ENCODE data around the gene GZMH.
"Not testable (repeated sequence)": the region's sequence is repeated elsewhere in the genome, so short reads cannot be mapped to it uniquely, and the experiment has no call there.

The GZMH gene

DNA sequence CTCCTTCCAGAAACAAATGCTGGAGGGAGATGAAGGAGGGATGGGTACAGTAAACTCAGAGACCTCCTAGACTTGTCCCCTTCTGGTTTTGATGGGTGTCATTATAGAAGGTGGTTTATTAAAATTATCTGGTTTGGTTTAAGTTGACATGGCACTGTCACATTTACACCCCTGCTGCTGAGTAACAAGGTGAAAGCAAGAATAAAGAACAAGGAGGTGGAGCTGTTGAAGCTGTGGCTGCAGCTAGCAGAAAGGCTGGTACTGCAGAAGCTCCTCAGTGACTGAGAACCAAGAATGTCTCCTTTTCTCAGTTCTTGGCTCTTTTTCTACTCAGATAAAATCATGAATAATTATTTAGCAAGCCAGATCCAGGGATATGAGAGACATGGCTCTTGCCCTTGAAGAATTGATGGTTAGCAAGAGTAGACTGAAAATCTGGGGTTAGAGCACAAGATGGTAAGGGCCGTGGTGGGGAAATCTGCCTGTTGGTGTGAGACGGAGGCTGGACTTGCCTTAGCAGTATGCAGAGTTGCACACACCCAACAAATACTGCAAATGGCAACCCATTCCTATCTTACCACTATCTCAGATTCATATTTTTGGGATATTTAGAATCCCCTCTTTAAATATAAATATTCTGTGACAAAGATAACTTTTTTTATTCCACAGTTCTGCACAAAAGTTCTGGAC is at the start of gene GZMH:
Gene GZMH, minus strand, starts transcription at position 31 of the 690 bp plus-strand sequence. CDS start 72 bp downstream, outside the sequence.
- DNase-seq (ENCODE audit: low read depth in 1 of 2, low spot score in 1 of 2), result no peak

- DNase-seq (ENCODE audit: low read depth in 1 of 2, low spot score in 1 of 2), result not testable (repeated sequence)
Measured at GRCh38 chr14:24648361-24648760, 38.9 kb upstream of the GZMH start.

DNA sequence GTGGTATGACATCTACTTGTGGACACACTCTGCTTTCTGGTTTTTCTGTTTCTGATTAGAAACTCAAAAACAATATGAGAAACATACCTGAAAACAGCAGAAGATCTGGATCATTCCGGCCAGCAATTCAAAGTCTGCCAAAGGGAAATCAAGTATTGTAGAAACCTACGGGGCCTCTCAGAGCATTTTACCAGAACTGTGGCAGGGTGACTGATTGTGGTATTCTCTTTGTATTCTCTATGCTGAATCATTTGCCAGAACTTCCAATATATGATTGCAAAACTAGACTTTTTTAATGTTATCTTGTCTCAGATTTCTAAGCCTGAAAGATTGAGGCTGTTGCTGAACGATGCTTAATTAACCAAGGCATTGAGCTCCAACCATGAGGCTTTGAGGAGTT is 30.4 kb upstream of the GZMH start:
- DNase-seq (ENCODE audit: low read depth in 1 of 2, low spot score in 1 of 2), result no peak

DNA sequence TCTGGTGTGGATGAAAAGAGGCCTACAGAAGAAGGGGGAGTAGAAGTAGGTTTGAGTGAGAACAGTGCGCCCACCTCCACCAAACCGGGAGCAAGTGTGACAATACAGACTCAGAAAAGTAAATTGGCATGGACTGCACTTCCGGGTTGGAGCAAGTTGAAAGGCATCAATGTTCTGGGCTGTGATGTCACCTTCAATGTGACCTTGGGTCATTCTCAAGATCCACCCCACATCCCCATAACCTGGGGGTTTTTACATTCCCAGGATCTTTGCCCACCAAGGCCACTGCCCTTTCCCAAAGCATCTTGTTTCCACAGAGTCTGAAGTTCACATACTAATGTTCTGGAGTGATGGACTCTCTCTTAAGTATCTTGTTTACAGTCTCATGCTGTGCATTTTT is 29.8 kb upstream of the GZMH start:
- no peak for DNase-seq (ENCODE audit: low read depth in 1 of 2, low spot score in 1 of 2)

- peak in 1 of 2 donors; percentile 17 for DNase-seq (ENCODE audit: low read depth in 1 of 2, low spot score in 1 of 2)
Measured at GRCh38 chr14:24634158-24634557, 24.7 kb upstream of the GZMH start, which contains the start of gene GZMB. Gene GZMB (minus strand): TSS chr14:24634190. CDS start chr14:24634160, 30 bp downstream.

GRCh38 chr14:24633353-24633752 is 23.9 kb upstream of the GZMH start:
- no peak for DNase-seq (ENCODE audit: low read depth in 1 of 2, low spot score in 1 of 2)

DNA sequence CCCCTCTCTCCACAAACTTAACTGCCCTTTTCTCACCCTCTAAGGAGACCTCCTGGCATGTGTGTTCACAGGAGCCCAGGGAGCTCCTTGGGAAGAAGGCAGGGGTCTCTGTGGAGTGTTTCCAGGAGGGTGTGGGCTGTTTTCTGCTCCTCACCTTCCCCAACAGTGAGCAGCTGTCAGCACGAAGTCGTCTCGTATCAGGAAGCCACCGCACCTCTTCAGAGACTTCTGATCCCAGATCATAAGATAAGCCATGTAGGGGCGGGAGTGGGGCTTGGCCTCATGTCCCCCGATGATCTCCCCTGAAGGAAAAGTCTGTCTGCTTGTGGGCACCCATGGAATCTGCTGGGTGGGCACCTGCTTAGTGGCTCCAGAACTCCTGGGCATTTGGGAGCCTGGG is 23.3 kb upstream of the GZMH start:
- DNase-seq (ENCODE audit: low read depth in 1 of 2, low spot score in 1 of 2), result no peak

DNA sequence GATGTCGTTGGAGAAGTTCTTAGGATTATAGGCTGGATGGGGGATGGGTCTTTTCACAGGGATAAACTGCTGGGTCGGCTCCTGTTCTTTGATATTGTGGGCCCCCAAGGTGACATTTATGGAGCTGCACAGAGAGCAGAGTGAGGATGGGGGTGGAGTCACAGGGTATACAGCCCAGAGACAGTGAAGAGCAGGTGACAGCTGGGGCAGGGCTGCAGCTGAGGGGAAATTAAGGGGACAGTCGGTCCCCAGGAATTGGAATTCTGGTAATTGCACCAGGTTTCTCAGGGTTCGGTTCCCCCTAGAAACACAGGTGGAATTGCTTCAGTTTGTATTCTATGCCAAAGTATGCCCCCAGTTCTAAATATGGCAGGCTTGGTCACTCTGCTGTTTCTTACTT is 22.9 kb upstream of the GZMH start:
- no peak for DNase-seq (ENCODE audit: low read depth in 1 of 2, low spot score in 1 of 2)

DNA sequence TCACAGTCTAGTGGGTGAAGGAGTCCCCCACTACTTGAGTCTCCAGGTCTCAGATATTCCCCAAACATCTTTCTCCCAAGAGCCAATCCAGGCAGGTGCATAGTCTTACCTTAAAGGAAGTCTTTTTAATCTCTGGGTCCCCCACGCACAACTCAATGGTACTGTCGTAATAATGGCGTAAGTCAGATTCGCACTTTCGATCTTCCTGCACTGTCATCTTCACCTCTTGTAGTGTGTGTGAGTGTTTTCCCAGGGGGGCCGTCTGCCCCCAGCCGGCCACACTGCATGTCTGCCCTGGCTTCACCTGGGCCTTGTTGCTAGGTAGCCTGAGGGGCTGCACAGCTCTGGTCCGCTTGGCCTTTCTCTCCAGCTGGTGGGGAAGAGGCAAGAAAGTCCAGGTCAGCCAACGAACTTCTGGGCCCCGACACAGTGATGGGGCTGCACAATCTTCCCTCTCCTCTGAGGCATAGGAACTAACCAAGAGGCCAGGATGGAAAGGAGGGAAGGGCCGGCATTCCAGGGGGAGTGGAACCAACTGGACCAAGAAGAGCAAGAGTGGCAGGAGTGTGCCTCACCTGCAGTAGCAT is 22.4 kb upstream of the GZMH start:
- no peak for DNase-seq (ENCODE audit: low read depth in 1 of 2, low spot score in 1 of 2)

DNA sequence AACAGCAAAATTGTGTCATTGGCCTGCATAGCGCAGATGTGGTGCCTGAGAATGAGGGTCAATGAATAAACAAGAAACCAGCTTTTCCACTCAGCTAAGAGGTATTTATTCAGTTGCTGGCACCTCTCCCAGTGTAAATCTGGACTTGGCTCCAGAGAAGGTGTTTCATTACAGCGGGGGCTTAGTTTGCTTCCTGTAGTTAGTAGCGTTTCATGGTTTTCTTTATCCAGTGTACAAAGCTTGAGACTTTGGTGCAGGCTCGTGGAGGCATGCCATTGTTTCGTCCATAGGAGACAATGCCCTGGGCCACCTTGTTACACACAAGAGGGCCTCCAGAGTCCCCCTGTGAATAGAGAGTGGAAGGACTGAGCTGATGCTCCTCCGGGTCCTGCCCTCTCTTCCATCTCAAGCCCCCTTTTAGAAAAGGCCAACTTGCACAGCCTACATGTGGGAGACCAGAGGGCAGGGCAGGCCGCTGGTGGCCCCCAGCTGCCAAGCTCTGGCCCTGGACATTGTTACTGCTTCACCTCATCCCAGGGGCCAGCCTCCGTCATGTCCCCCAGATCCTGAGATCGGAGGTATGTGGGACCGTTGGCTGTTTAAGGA is 21.5 kb upstream of the GZMH start:
- no peak for DNase-seq (ENCODE audit: low read depth in 1 of 2, low spot score in 1 of 2)

DNA sequence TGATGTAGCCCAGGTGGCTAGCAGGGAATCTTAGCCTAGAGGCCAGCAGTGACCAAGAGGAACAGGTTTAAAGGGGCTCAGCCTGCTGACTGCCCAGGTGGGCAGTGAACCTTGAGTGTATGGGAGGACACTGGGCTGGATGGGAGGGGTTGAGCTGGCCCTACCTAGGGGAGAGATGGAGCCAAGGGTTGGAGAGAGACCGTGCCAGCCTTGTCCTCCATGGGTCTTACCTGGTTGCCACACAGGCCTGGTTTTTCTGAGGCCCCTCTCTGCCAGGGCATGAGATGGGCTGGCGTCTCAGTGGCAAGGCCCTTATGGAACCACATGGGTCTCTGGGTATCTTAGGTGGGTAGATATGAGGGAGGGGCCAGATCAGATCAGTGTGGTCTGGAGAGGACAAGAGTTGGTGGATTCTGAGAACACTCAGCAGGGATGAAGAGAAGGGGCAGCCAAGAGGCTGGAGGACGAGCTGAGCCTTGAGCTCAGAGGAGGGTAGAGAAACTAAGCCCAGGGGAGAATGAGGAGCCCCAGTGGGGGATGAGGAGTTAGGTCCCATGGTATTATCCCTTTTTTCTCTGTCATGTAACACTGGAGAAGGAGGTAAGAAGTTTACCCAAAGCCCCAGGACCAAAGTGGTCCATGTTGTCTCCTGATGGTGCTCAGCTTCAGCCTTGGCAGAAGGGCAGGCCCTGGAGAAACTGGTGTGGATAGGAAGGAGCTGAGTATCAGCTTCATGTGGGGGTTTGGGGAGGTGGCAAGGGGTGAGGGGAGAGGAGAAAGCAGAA is 20.8 kb upstream of the GZMH start:
- no peak for DNase-seq (ENCODE audit: low read depth in 1 of 2, low spot score in 1 of 2)

GRCh38 chr14:24629521-24629920 is 20.0 kb upstream of the GZMH start:
- no peak for DNase-seq (ENCODE audit: low read depth in 1 of 2, low spot score in 1 of 2)

DNA sequence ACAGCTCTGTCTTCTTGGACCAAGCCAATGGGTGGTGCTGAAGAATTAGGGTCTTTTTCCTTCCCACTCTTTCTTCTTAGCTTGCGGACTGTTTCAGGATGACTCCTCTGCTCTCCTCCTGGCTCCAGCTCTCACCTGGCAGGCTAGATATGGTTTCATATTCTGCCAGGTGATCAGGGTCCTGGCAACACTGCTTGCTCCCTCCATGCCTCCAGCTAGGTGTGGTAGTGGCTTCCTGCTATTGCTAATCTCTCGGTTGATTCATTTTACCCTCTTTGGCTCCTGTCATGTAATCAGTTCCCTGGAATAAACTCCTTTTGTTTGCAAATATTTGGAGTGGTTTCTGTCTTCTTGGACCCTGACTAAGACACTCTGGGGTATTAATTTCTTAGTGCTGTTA is 4.3 kb upstream of the GZMH start:
- DNase-seq (ENCODE audit: low read depth in 1 of 2, low spot score in 1 of 2), result no peak

- DNase-seq (ENCODE audit: low read depth in 1 of 2, low spot score in 1 of 2), result no peak
Measured at GRCh38 chr14:24613241-24613640, 3.8 kb upstream of the GZMH start.

GRCh38 chr14:24612196-24612595 is 2.7 kb upstream of the GZMH start:
- DNase-seq (ENCODE audit: low read depth in 1 of 2, low spot score in 1 of 2), result no peak

GRCh38 chr14:24607635-24608514 is 1.6 kb downstream of the GZMH start:
- no peak for DNase-seq (ENCODE audit: low read depth in 1 of 2, low spot score in 1 of 2)

GRCh38 chr14:24607081-24607480 is 2.4 kb downstream of the GZMH start:
- DNase-seq (ENCODE audit: low read depth in 1 of 2, low spot score in 1 of 2), result no peak

- no peak for DNase-seq (ENCODE audit: low read depth in 1 of 2, low spot score in 1 of 2)
Measured at GRCh38 chr14:24606297-24606696, 3.2 kb downstream of the GZMH start.

GRCh38 chr14:24605435-24606190 is 3.9 kb downstream of the GZMH start:
- peak; percentile 32 to 35 for DNase-seq (ENCODE audit: low read depth in 1 of 2, low spot score in 1 of 2)

DNA sequence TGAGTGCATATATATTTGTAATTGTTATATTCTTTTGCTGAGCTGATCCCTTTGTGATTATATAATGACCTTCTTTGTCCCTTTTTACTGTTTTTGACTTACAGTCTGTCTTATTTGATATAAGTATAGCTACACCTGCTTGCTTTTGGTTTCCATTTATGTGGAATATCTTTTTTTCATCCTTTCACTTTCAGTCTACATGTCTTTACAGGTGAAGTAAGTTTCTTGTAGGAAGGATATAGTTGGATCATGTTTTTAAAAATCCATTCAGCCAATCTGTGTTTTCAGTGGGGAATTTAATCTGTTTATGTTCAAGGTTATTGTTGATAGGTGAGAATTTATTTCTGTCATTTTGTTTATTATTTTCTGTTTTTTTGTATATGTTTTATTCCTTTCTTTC is 12.1 kb downstream of the GZMH start:
- no peak for DNase-seq (ENCODE audit: low read depth in 1 of 2, low spot score in 1 of 2)

Data from activated T-helper 1 cell treated with anti-CD3 and anti-CD28 coated beads, Interleukin-2, amount 50 U/mL, for 16 hours (primary cell).